Stomach (tissue), 9 donors: ENCODE results near the gene PRKAR2B. TPM values are rescaled to one million over a fixed set of nuclear protein-coding genes. Genes with fewer than 3 reads are reported as not detected.
"Not testable (repeated sequence)": the region's sequence is repeated elsewhere in the genome, so short reads cannot be mapped to it uniquely, and the experiment has no call there.

Source experiments
- DNase-seq, 2 donors: peaks; one replicate each; pipeline versions ENCODE4 v3.0.0 to v3.0.0-alpha.2; 2013 to 2019
- H3K27ac ChIP-seq, 5 donors: fragments of 200-600 bp in 4 of 5; sonication (generic) in 4 of 5; one replicate each; pipeline ENCODE4 v1.5.1; 2013 to 2019; ENCODE audit warnings: mild to moderate bottlenecking in 1 of 5, moderate library complexity in 1 of 5
- H3K27me3 ChIP-seq, 3 donors: fragments of 200-600 bp; sonication (generic); one replicate each; pipeline ENCODE4 v1.5.1; 2017 to 2019; ENCODE audit warnings: mixed run types in 1 of 3
- H3K36me3 ChIP-seq, 4 donors: fragments of 200-600 bp; sonication (generic); 1 replicate in 3 of 4; 2 replicates in 1 of 4; pipeline ENCODE4 v1.5.1; 2016 to 2019
- H3K4me1 ChIP-seq, 4 donors: fragments of 200-600 bp; sonication (generic); one replicate each; pipeline ENCODE4 v1.5.1; 2016 to 2019
- H3K4me3 ChIP-seq, 4 donors: fragments of 200-600 bp; sonication (generic) in 3 of 4; one replicate each; pipeline ENCODE4 v1.5.1; 2016 to 2019; ENCODE audit warnings: mild to moderate bottlenecking in 1 of 4
- H3K9me3 ChIP-seq, 4 donors: fragments of 200-600 bp; sonication (generic); one replicate each; pipeline ENCODE4 v1.5.1; 2016 to 2019
- EP300 ChIP-seq: sonication (generic); formaldehyde crosslinking; IDR thresholded peaks from one replicate; pipeline ENCODE4 v1.6.1; 2017; ENCODE audit warnings: antibody characterized with exemption
- POLR2A ChIP-seq, 4 donors: fragments of 450-650 bp; IDR thresholded peaks; one replicate each; pipeline ENCODE4 v1.6.1; 2016; ENCODE audit warnings: antibody characterized with exemption in 4 of 4, control low read depth in 2 of 4, mild to moderate bottlenecking in 1 of 4, moderate library complexity in 1 of 4
- POLR2AphosphoS5 ChIP-seq, 3 donors: sonication (generic); formaldehyde crosslinking; IDR thresholded peaks; one replicate each; pipeline ENCODE4 v1.6.1; 2016; ENCODE audit warnings: antibody characterized with exemption in 3 of 3
- WGBS, 5 donors: extraction: QIAGEN DNeasy Blood & Tissue Kit in 3 of 5; methylation state at CpG; one replicate each; pipeline versions ENCODE4 v1.1.5 to v1.1.7; 2013 to 2018; 5-methylcytosine and 5-hydroxymethylcytosine counted together
- intact Hi-C: fragments of 100-400 bp; cut with DNase I; formaldehyde crosslinking; loops from one replicate; pipeline ENCODE4 v1.15.1; 2023; ENCODE audit warnings: low total_unique reads
- polyA plus RNA-seq, 3 donors: library from polyadenylated mRNA; stranded (reverse); fragments of 200-250 nt; gene quantifications; one replicate each; pipeline ENCODE4 v1.2.3, GENCODE V29; 2013
- total RNA-seq, 5 donors: library from RNA; depleted of rRNA; stranded (reverse); fragments of >200 nt; gene quantifications; one replicate each; pipeline versions ENCODE4 v1.1.0 to v1.2.3, GENCODE V29; 2014 to 2016
- TF ChIP-seq, protein P1 (sequence below), 7 experiments: fragments of 450-650 bp in 4 of 7; fragments of 200-600 bp in 3 of 7; sonication (generic) in 3 of 7; IDR thresholded peaks; one replicate each; pipeline ENCODE4 v1.5.1; 2016 to 2019; ENCODE audit warnings: antibody characterized with exemption in 7 of 7, control low read depth in 2 of 7, mild to moderate bottlenecking in 1 of 7
- donor health status: healthy with polysubstance abuse.
- donor health status: Bipolar disorder and iron deficiency.
- donor health status: healthy.

PRKAR2B gene
- total and polyA plus RNA-seq, 8 donors = 4.7 to 39.6 (median 15.2) TPM

DNA sequence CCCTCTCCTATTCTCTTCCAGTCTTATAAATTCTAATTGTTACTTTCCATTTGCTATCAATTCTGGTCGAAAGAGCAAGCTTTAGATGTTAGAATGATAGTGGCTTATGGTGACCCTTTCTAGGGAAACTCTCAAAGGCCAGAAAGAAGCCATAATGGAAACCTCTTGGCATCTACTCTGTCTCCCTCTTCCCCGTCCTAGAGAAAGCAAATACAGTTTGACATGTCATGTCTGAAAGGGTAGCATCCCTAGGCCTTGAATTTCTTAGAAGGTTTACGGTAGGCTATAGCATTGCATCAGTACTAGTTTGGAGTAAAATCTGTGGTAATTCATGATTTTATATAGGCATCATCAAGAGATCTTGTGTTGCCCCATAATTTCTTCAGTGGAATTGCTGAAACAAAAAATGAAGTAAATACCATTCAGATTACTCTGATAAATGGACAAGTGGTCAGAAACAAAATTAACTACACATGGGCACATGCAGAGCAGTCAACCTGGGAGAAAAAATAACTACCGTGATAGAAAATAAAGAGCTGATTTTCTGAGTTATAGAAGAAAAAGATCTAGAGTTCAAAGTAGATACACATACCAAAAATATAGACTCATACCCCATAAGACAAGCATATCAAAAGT lies 4.4 kb downstream of the PRKAR2B start:
- Histone ChIP-seq H3K36me3 (no peaks in the 10 kb centered on the region), H3K27me3 (peaks cover 0 to 14% (median 8%) of the 10 kb centered on the region in 3 donors), H3K4me1 (peaks cover 10 to 20% (median 15%) of the 10 kb centered on the region in 4 donors), H3K9me3 (no peaks in the 10 kb centered on the region), H3K27ac (no peak overlapping the region), H3K4me3 (no peak overlapping the region)
- no peak for DNase-seq
- 82 to 95% (median 92%) methylated on average over 4 of the region's 4 CpGs for WGBS, 5 donors
- intact Hi-C loops = no loop called here
- TF ChIP-seq, protein P1, sequence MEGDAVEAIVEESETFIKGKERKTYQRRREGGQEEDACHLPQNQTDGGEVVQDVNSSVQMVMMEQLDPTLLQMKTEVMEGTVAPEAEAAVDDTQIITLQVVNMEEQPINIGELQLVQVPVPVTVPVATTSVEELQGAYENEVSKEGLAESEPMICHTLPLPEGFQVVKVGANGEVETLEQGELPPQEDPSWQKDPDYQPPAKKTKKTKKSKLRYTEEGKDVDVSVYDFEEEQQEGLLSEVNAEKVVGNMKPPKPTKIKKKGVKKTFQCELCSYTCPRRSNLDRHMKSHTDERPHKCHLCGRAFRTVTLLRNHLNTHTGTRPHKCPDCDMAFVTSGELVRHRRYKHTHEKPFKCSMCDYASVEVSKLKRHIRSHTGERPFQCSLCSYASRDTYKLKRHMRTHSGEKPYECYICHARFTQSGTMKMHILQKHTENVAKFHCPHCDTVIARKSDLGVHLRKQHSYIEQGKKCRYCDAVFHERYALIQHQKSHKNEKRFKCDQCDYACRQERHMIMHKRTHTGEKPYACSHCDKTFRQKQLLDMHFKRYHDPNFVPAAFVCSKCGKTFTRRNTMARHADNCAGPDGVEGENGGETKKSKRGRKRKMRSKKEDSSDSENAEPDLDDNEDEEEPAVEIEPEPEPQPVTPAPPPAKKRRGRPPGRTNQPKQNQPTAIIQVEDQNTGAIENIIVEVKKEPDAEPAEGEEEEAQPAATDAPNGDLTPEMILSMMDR (IDR thresholded peaks at IDR 0.05) = no peak
- TF ChIP-seq POLR2AphosphoS5 (IDR thresholded peaks at IDR 0.05) = no peak
- no peak for TF ChIP-seq POLR2A (IDR thresholded peaks at IDR 0.05)
- TF ChIP-seq EP300 = no peak

DNA sequence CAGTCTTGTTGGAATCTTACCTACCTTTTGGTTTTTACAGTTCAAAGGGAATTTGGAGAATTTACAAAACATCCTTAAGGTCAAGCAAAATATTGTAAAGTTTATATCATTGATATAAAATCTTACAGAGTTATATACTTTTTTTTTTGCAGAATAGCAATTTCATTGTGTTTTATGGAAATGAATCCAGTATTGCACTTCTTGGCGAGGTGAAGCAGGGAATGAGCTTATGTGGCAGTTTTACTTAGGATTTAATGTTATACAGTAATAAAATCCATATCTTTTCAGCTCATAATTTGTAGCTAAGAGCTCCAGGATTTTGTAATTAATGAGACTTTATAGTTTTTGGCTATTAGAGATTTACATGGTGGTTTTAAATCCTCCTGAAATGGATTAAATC lies 5.0 kb downstream of the PRKAR2B start:
- 89 to 93% (median 93%) methylated on average over 1 of the region's 1 CpG for WGBS, 5 donors
- Histone ChIP-seq H3K9me3 (no peaks in the 10 kb centered on the region), H3K27ac (no peak overlapping the region), H3K4me3 (no peak overlapping the region), H3K27me3 (peaks cover 0 to 14% (median 8%) of the 10 kb centered on the region in 3 donors), H3K4me1 (peaks cover 7 to 19% (median 13%) of the 10 kb centered on the region in 4 donors), H3K36me3 (no peaks in the 10 kb centered on the region)
- TF ChIP-seq EP300 (no peak), POLR2A (IDR thresholded peaks at IDR 0.05) (no peak), POLR2AphosphoS5 (IDR thresholded peaks at IDR 0.05) (no peak)
- TF ChIP-seq, protein P1 (IDR thresholded peaks at IDR 0.05) = no peak
- intact Hi-C loops = no loop called here
- no peak for DNase-seq

DNA sequence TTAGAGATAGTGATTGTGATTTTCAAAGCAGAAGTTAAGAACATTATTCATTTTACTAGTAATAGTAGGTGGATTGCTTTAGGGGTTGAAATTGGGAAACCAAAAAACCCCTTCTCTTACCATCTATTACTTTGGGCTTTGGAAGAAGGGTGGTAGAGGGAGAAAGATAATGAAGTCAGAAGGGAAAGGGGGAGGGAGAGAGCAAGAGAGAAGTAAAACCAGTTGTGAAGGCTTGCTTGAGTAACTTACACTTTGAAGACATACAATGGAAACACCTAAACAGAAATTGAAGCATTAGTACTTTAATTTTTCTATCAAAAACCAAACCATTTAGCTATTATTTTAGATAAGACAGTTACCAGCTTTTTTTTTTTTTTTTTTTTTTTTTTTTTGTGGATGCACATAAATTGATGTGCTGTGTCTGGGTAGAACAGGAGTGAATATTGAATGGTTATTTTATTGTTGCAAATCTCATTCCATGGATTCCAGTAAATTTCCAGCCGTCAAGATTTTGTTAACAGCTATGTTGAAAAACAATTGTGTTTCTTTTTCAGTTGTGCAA lies 5.5 kb downstream of the PRKAR2B start:
- intact Hi-C loops = no loop called here
- Histone ChIP-seq H3K36me3 (no peaks in the 10 kb centered on the region), H3K27ac (no peak overlapping the region), H3K27me3 (peaks cover 0 to 11% (median 8%) of the 10 kb centered on the region in 3 donors), H3K4me3 (no peak overlapping the region), H3K9me3 (no peaks in the 10 kb centered on the region), H3K4me1 (peaks cover 6 to 15% (median 9%) of the 10 kb centered on the region in 4 donors)
- no peak for DNase-seq
- 74 to 89% (median 82%) methylated on average over 1 of the region's 1 CpG for WGBS, 5 donors
- TF ChIP-seq, protein P1 (IDR thresholded peaks at IDR 0.05) = no peak
- TF ChIP-seq POLR2AphosphoS5 (IDR thresholded peaks at IDR 0.05) (no peak), POLR2A (IDR thresholded peaks at IDR 0.05) (no peak), EP300 (no peak)

DNA sequence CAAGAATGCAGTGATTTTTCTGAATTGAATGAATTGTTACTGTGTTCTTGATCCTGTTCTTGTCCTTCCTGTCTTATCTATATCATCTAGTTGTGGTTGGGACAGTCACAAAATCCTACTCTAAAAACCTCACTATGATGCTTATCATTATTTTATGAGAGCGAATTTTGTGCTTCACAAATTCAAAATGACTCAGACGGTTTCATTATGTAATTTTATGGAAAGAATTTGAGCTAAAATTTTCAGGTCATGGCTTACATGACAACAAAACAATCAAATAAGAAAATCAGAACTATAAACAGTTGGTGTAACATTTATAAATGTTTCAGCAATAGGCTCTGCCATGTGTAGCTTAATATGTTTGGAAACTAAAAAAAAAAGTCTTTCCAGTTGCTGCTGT lies 6.9 kb downstream of the PRKAR2B start:
- Histone ChIP-seq H3K4me3 (no peak overlapping the region), H3K4me1 (peaks cover 0 to 2% (median 0%) of the 10 kb centered on the region in 4 donors), H3K27me3 (no peaks in the 10 kb centered on the region), H3K9me3 (no peaks in the 10 kb centered on the region), H3K27ac (peak overlapping the region in 2 of 5 donors; percentile 7 to 43), H3K36me3 (no peaks in the 10 kb centered on the region)
- intact Hi-C loops = no loop called here
- TF ChIP-seq POLR2A (IDR thresholded peaks at IDR 0.05) (no peak), EP300 (no peak), POLR2AphosphoS5 (IDR thresholded peaks at IDR 0.05) (no peak)
- TF ChIP-seq, protein P1 (IDR thresholded peaks at IDR 0.05) = no peak
- WGBS, 5 donors = 45 to 75% (median 69%) methylated on average over 2 of the region's 2 CpGs
- no peak for DNase-seq

DNA sequence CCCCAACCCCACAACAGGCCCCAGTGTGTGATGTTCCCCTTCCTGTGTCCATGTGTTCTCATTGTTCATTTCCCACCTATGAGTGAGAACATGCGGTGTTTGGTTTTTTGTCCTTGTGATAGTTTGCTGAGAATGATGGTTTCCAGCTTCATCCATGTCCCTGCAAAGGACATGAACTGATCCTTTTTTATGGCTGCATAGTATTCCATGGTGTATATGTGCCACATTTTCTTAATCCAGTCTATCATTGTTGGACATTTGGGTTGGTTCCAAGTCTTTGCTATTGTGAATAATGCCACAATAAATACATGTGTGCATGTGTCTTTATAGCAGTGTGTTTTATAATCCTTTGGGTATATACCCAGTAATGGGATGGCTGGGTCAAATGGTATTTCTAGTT lies 10.5 kb downstream of the PRKAR2B start:
- WGBS, 5 donors = 80 to 100% (median 96%) methylated on average over 1 of the region's 1 CpG; no CpG with 5 or more reads in 1 of the 5 donors
- H3K4me1 ChIP-seq, H3K4me3 ChIP-seq, DNase-seq, intact Hi-C loops, H3K9me3 ChIP-seq, H3K27ac ChIP-seq, H3K36me3 ChIP-seq, H3K27me3 ChIP-seq: not testable (repeated sequence)

DNA sequence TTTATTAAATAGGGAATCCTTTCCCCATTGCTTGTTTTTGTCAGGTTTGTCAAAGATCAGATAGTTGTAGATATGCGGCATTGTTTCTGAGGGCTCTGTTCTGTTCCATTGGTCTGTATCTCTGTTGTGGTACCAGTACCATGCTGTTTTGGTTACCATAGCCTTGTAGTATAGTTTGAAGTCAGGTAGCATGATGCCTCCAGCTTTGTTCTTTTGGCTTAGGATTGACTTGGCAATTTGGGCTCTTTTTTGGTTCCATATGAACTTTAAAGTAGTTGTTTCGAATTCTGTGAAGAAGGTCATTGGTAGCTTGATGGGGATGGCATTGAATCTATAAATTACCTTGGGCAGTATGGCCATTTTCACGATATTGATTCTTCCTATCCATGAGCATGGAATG lies 11.6 kb downstream of the PRKAR2B start:
- H3K9me3 ChIP-seq, H3K4me3 ChIP-seq, H3K27ac ChIP-seq, H3K27me3 ChIP-seq, DNase-seq, H3K36me3 ChIP-seq, H3K4me1 ChIP-seq, intact Hi-C loops: not testable (repeated sequence)
- WGBS, 5 donors = 90 to 94% (median 92%) methylated on average over 3 of the region's 3 CpGs
